ENCODE results near the gene AGPS.

- TF ChIP-seq, protein P1, sequence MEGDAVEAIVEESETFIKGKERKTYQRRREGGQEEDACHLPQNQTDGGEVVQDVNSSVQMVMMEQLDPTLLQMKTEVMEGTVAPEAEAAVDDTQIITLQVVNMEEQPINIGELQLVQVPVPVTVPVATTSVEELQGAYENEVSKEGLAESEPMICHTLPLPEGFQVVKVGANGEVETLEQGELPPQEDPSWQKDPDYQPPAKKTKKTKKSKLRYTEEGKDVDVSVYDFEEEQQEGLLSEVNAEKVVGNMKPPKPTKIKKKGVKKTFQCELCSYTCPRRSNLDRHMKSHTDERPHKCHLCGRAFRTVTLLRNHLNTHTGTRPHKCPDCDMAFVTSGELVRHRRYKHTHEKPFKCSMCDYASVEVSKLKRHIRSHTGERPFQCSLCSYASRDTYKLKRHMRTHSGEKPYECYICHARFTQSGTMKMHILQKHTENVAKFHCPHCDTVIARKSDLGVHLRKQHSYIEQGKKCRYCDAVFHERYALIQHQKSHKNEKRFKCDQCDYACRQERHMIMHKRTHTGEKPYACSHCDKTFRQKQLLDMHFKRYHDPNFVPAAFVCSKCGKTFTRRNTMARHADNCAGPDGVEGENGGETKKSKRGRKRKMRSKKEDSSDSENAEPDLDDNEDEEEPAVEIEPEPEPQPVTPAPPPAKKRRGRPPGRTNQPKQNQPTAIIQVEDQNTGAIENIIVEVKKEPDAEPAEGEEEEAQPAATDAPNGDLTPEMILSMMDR (IDR thresholded peaks at IDR 0.05) = no peak
- no peak for TF ChIP-seq POLR2AphosphoS5 (IDR thresholded peaks at IDR 0.05)
Observed at GRCh38 chr2:177396703-177397460, 4.3 kb downstream of the AGPS start.
